GM18861 (cell line): Measurements from ENCODE around the gene GLI1.
"Not testable (repeated sequence)": the region's sequence is repeated elsewhere in the genome, so short reads cannot be mapped to it uniquely, and the experiment has no call there.

Source experiments
- ATAC-seq: cut with Tn5 transposase; IDR thresholded peaks from one replicate; pipeline ENCODE4 v1.9.1; 2021; ENCODE audit not compliant: unreplicated experiment

Gene GLI1

DNA sequence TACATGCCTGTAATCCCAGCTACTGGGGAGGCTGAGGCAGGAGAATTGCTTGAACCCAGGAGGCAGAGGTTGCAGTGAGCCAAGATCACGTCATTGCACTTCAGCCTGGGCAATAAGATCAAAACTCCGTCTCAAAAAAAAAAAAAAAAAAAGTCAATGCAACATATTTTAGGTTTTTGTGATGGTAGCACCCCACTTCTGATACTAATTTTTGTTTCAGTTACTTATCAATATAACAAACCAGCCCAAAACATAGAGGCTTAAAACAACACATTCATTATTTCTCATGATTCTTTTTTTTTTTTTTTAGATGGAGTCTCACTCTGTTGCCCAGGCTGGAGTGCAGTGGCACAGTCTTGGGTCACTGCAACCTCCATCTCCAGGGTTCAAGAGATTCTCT lies 18.2 kb upstream of the GLI1 start:
- ATAC-seq, result not testable (repeated sequence)

GRCh38 chr12:57441846-57442427 lies 17.6 kb upstream of the GLI1 start:
- no peak for ATAC-seq

DNA sequence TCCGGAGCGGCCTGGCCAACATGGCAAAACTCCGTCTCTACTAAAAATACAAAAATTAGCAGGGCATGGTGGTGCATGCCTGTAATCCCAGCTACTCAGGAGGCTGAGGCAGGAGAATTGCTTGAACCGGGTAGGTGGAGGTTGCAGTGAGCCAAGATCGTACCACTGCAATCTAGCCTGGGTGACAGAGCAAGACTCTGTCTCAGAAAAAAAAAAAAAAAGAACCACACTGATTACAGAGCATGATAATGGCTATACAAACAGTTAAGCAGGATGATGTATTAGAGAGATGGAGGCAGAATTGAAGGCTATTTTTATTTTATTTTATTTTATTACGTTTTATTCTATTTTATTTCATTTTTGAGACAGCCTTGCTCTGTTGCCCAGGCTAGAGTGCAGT lies 15.2 kb upstream of the GLI1 start:
- ATAC-seq, result not testable (repeated sequence)

DNA sequence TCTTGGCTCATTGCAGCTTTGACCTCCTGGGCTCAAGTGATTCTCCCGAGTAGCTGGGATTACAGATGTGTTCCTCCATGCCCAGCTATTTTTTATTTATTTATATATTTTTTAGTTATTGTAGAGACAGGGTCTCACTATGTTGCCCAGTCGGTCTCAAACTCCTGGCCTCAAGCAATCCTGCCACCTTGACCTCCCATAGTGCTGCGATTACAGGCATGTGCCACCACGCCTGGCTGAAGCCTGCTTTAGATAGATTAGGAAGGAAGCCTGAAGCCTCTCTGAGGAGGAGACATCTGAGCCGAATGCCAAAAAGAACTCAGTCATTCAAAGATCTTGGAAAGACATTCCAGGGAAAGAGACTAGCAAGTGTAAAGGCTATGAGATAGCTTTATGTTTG lies 14.8 kb upstream of the GLI1 start:
- no peak for ATAC-seq

DNA sequence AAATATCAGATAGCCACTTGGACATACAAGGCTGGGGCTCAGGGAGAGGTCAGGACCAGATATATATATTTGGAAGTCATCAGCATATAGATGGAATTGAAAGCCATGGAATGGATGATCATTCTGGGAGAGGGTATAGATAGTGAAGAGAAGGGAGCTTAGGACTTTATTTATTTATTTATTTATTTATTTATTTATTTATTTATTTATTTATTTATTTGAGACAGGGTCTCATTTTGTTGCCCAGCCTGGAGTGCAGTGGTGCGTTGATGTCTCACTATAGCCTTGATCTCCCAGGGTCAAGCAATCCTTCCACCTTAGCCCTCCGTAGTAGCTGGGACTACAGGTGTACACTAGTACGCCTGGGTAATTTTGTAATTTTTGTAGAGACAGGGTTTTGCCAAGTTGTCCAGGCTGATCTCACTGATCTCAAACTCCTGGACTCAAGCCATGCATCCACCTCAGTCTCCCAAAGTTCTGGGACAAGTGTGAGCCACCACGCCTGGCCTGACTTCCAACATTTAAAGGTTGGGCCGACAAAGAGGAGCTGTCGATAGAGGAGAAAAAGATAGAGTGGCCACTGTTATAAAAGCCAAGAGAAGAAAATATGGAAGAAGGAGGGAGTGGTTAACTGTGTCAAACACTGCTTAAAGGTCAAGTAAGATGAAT lies 13.2 kb upstream of the GLI1 start:
- no peak for ATAC-seq

GRCh38 chr12:57448669-57449068 lies 10.9 kb upstream of the GLI1 start:
- ATAC-seq, result no peak

- ATAC-seq, result no peak
Measured at GRCh38 chr12:57449375-57449774, 10.2 kb upstream of the GLI1 start.

- no peak for ATAC-seq
Measured at GRCh38 chr12:57450057-57450456, 9.5 kb upstream of the GLI1 start.

DNA sequence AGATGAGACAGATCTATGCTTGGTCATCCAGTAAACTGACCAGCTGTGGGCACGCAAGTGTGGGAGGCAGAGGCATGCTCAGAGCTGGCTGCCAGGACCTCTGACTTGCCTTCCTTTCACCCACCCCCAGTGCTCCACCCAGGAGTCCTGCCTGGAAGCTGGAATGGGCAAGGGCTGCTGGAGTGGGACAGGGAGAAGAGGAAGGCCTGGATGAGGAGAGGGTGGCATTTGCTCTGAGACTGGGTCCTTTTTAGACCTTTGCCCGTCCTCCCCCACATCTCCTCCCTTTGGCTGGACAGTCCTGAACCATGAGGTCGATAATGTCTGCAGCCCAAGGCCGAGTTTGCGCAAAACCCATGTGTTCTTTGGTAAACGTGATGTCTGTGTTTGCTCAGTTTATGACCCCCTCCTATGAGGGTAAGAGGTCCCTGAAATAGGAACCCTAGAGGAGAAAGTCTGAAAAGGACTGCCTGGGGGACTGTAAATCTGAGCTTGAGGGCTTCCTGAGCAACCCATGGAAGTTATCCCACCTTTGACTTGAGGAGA lies 8.3 kb upstream of the GLI1 start:
- ATAC-seq, result no peak

GRCh38 chr12:57452181-57452936 lies 7.2 kb upstream of the GLI1 start:
- no peak for ATAC-seq

GRCh38 chr12:57452937-57453509 lies 6.6 kb upstream of the GLI1 start:
- ATAC-seq, result peak; percentile 41

GRCh38 chr12:57454213-57454565 lies 5.4 kb upstream of the GLI1 start:
- ATAC-seq, result no peak

DNA sequence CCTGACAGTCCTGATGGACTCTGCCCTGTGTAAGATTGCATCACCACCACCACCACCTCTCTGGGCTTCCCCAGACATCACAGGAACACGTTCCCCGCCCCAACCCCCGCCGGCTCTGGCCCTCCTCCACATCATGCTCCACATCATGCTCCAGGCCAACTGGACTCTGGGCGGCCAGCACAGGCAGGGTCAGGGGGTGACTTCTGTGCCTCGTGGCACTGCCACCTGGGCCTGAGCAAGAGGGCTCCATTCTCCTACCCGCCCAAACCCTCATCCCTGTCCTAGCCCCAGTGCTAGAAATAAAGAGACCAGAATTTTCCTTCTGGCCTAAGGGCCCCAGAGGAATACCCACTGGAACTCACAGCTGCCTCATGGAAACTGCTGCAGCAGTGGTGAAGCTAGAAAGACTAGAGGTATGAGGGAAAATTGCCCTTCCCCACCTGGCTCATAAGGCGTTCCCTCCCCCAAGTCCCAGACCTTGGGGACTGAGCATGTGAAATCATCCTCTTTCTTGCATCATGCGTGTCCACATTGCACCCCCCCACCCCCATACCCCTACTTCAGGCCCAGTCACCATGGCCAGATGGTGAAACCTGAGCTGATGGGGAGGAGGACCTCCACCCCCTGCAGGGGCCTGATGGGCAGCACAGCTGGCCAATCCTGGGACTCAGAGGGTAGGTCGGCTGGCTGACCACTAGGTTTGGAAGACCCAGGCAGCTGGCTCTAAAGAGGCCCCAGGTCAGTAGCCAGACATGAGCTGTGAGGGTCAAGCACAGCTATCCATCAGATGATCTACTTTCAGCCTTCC lies 4.8 kb upstream of the GLI1 start, which contains the start of gene INHBE:
Gene INHBE, plus strand, starts transcription at position 742 of the 808 bp plus-strand sequence. CDS start 230 bp downstream, outside the sequence.
- ATAC-seq, result no peak

- no peak for ATAC-seq
Measured at GRCh38 chr12:57455374-57456144, 4.0 kb upstream of the GLI1 start.

DNA sequence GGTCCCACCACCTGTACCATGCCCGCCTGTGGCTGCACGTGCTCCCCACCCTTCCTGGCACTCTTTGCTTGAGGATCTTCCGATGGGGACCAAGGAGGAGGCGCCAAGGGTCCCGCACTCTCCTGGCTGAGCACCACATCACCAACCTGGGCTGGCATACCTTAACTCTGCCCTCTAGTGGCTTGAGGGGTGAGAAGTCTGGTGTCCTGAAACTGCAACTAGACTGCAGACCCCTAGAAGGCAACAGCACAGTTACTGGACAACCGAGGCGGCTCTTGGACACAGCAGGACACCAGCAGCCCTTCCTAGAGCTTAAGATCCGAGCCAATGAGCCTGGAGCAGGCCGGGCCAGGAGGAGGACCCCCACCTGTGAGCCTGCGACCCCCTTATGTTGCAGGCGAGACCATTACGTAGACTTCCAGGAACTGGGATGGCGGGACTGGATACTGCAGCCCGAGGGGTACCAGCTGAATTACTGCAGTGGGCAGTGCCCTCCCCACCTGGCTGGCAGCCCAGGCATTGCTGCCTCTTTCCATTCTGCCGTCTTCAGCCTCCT lies 3.4 kb upstream of the GLI1 start:
- no peak for ATAC-seq

- no peak for ATAC-seq
Measured at GRCh38 chr12:57456737-57457490, 2.7 kb upstream of the GLI1 start.

DNA sequence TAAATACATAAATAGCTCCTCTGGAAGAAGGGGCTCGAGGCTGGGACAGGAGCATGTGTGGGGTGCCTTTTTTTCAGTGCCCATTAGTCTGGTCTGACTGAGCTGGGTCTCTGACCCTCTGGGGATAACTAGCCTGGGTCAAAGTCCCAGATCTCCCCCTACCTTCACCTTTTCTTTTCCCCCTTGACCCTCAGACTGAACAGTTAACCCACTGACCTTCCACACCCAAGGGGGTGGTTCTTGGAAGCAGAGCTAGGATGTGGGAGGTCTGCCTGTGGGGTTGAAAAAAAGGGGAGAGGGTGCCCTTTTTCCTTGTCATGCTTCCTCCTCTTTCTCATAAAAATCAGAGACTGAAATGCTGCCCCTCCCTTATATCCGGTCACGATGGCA lies 925 bp upstream of the GLI1 start:
- no peak for ATAC-seq

GRCh38 chr12:57459055-57459749 lies 383 bp upstream of the GLI1 start:
- ATAC-seq, result no peak

DNA sequence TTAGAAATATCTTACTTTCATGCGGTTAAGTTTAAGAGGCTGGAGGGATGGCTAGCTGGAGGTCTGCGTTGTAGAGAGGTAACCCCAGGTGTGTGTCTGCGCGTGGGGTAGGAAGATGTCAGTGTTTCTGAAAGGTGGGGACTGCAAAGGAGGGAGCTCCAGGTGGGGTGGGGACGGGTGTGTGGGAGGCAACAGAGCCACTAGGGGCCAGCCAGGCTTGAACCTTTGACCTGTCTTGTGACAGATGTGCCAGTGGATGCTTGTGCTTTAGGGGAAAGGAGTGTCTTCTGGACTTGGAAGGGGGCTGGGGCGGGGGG lies 841 bp downstream of the GLI1 start:
- ATAC-seq, result no peak
